ENCODE measurements around the gene ZMAT5. TPM values are rescaled to one million over a fixed set of nuclear protein-coding genes. Genes with fewer than 3 reads are reported as not detected.

ZMAT5 gene
- polyA plus RNA-seq, 2 of the 4 experiments (the other 2 are of a cell fraction) = 13.0 to 13.3 TPM

DNA sequence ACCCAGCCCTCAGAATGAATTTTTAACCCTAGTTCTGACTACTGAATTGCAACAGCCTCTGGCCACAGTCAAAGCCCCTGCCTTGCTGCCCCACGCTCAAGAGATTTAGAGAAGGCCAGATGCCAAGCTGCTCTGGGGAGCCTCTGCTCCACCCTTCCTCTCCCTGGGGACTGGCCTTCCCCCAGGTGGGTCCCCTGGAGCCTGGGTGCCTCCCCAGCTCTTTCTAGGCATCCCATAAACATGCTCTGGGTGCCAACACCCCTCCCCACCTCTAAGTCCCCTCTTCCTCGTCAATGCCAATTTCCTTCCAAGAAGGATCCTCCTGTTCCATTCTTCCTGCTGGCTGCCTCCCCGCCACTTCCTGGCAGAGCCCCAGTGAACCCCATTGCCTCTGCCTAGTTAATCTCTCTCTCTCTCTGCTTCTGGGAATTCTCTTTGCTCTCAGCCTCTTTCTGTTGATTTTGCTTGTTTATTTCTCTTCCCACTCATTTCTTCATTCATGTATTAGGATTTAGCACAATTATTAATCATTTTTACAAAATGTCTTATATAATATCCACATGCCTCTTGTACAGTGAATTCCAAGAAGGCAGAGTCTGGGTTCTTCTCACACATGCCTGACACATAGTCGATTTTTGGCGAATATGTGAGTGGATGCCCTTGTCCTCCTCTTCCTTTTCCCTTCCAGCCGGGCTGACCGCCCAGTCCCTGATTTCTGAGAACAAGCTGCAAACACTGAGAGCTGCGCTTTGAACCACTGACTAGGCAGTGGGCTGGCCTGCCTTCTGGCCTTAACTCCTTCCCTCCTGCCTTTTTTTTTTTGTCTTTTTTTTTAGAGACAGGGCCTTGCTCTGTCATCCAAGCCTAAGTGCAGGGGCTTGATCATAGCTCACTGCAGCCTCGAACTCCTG is 17.9 kb upstream of the ZMAT5 start:
- H3K27ac ChIP-seq = no peak overlapping the region
- TF ChIP-seq KDM5A (IDR thresholded peaks at IDR 0.05) (no peak), RAD21 (conservative IDR thresholded peaks at IDR 0.05 in 1 of 2, IDR thresholded peaks at IDR 0.05 in 1 of 2) (no peak), POLR2AphosphoS2 (conservative IDR thresholded peaks at IDR 0.05; ENCODE audit: low read length) (no peak), ESRRA (IDR thresholded peaks at IDR 0.05; ENCODE audit: borderline replicate concordance, low read length) (no peak), HOXA7 (CRISPR knock-in tag; IDR thresholded peaks at IDR 0.05) (no peak), JUNB (IDR thresholded peaks at IDR 0.05) (no peak), KDM1A (IDR thresholded peaks at IDR 0.05; ENCODE audit: low read depth) (no peak)
- WGBS (ENCODE audit: missing lambda C conversion rate) = 85% methylated on average over 9 of the region's 9 CpGs
- FAIRE-seq (no peak), ATAC-seq (no peak), DNase-seq (ENCODE audit: low read depth in 1 of 2, low spot score in 1 of 2) (no peak)
- CTCF ChIA-PET = interaction anchor here (0.6 to 1.5 kb wide), 3 partner anchors 19 to 223 kb away, joined by 3 to 5 read pairs (median 5); no protein-coding TSS in a partner anchor
- no peak overlapping the region for H3K4me2 ChIP-seq
- peaks cover 16% of the 10 kb centered on the region for H3K4me1 ChIP-seq
- H3K4me3 ChIP-seq = no peak overlapping the region
- no peaks in the 10 kb centered on the region for H3K9me3 ChIP-seq
- POLR2A ChIA-PET = no interaction called here

DNA sequence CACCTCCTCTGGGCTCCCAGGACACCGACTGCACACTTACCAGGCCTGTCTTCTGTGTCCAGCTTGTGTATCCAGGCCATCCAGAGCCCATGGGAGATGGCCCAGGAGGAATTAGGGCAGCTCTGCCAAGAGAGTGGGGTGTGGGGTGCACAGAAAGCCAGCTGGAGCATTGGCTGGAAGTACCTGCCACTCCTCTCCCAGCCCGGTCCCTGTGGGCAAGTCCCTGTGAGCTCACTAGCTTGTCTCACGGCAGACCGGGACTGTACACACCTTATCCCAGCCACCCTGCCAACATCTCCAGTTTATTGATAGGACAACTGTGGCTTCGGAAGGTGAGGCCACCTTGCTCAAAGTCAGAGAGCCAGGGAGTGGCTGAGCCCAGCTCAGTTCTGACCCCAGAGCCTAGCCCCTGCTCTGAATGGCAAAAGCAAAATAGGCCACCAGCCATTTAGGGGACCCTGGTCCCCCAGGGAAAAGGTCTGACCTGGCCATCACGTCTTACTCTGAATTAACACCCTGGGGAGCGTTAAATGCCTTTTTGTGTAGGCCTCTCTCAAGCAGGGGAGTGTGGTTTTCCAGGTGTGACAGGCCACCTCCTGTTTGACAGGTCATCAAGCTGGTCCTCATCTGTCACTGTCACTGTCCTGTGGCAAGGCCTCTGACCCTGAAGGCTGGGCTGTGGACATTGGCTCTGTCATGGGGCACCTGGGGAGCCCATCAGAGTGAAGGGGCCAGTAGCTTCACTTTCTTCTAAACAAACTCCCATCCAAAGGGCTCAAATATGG is 15.4 kb upstream of the ZMAT5 start:
- Histone ChIP-seq H3K4me1 (peaks cover 28% of the 10 kb centered on the region), H3K9me3 (no peaks in the 10 kb centered on the region), H3K4me3 (no peak overlapping the region), H3K27ac (peak overlapping the region; percentile 14 to 75; a peak in 2 of 6 replicates), H3K4me2 (no peak overlapping the region)
- CTCF ChIA-PET = interaction anchor here (0.7 to 1.6 kb wide), 5 partner anchors 9 to 223 kb away, joined by 3 to 7 read pairs (median 3); partner anchors contain the start of gene ASCC2
- DNase-seq (ENCODE audit: low read depth in 1 of 2, low spot score in 1 of 2) = no peak
- no peak for TF ChIP-seq HEYL (CRISPR knock-in tag; IDR thresholded peaks at IDR 0.05)
- no peak for TF ChIP-seq TFCP2L1 (CRISPR knock-in tag; IDR thresholded peaks at IDR 0.05)
- TF ChIP-seq, protein P1, sequence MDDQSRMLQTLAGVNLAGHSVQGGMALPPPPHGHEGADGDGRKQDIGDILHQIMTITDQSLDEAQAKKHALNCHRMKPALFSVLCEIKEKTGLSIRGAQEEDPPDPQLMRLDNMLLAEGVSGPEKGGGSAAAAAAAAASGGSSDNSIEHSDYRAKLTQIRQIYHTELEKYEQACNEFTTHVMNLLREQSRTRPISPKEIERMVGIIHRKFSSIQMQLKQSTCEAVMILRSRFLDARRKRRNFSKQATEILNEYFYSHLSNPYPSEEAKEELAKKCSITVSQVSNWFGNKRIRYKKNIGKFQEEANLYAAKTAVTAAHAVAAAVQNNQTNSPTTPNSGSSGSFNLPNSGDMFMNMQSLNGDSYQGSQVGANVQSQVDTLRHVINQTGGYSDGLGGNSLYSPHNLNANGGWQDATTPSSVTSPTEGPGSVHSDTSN (IDR thresholded peaks at IDR 0.05) = no peak
- no peak for TF ChIP-seq CBX2 (IDR thresholded peaks at IDR 0.05; ENCODE audit: borderline replicate concordance, low read depth)
- no peak for TF ChIP-seq CHD4 (IDR thresholded peaks at IDR 0.05; ENCODE audit: borderline replicate concordance)
- TF ChIP-seq HOXB13 (CRISPR knock-in tag; IDR thresholded peaks at IDR 0.05; ENCODE audit: low read depth) = no peak
- TF ChIP-seq NR3C1 (IDR thresholded peaks at IDR 0.05) = no peak
- TF ChIP-seq, protein P2, sequence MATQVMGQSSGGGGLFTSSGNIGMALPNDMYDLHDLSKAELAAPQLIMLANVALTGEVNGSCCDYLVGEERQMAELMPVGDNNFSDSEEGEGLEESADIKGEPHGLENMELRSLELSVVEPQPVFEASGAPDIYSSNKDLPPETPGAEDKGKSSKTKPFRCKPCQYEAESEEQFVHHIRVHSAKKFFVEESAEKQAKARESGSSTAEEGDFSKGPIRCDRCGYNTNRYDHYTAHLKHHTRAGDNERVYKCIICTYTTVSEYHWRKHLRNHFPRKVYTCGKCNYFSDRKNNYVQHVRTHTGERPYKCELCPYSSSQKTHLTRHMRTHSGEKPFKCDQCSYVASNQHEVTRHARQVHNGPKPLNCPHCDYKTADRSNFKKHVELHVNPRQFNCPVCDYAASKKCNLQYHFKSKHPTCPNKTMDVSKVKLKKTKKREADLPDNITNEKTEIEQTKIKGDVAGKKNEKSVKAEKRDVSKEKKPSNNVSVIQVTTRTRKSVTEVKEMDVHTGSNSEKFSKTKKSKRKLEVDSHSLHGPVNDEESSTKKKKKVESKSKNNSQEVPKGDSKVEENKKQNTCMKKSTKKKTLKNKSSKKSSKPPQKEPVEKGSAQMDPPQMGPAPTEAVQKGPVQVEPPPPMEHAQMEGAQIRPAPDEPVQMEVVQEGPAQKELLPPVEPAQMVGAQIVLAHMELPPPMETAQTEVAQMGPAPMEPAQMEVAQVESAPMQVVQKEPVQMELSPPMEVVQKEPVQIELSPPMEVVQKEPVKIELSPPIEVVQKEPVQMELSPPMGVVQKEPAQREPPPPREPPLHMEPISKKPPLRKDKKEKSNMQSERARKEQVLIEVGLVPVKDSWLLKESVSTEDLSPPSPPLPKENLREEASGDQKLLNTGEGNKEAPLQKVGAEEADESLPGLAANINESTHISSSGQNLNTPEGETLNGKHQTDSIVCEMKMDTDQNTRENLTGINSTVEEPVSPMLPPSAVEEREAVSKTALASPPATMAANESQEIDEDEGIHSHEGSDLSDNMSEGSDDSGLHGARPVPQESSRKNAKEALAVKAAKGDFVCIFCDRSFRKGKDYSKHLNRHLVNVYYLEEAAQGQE (IDR thresholded peaks at IDR 0.05) = no peak
- no peak for TF ChIP-seq FOSL2 (IDR thresholded peaks at IDR 0.05)
- no peak for TF ChIP-seq FOSL2 (CRISPR knock-in tag; IDR thresholded peaks at IDR 0.05)
- TF ChIP-seq EHF (CRISPR knock-in tag; IDR thresholded peaks at IDR 0.05) = no peak
- TF ChIP-seq ZFP36 (IDR thresholded peaks at IDR 0.05; ENCODE audit: borderline replicate concordance, partially characterized antibody) = no peak
- no peak for TF ChIP-seq MAZ (IDR thresholded peaks at IDR 0.05; ENCODE audit: borderline replicate concordance, low read depth, low read length)
- no peak for TF ChIP-seq HOXA7 (CRISPR knock-in tag; IDR thresholded peaks at IDR 0.05)
- TF ChIP-seq NPAS2 (CRISPR knock-in tag; IDR thresholded peaks at IDR 0.05; ENCODE audit: borderline replicate concordance) = no peak
- no peak for TF ChIP-seq KDM5A (IDR thresholded peaks at IDR 0.05)
- TF ChIP-seq RFX5 (IDR thresholded peaks at IDR 0.05) = no peak
- no peak for TF ChIP-seq ZSCAN20 (CRISPR knock-in tag; IDR thresholded peaks at IDR 0.05)
- TF ChIP-seq KDM1A (IDR thresholded peaks at IDR 0.05; ENCODE audit: low read depth) = no peak
- no peak for TF ChIP-seq TP53 (CRISPR knock-in tag; IDR thresholded peaks at IDR 0.05)
- TF ChIP-seq, protein P3, sequence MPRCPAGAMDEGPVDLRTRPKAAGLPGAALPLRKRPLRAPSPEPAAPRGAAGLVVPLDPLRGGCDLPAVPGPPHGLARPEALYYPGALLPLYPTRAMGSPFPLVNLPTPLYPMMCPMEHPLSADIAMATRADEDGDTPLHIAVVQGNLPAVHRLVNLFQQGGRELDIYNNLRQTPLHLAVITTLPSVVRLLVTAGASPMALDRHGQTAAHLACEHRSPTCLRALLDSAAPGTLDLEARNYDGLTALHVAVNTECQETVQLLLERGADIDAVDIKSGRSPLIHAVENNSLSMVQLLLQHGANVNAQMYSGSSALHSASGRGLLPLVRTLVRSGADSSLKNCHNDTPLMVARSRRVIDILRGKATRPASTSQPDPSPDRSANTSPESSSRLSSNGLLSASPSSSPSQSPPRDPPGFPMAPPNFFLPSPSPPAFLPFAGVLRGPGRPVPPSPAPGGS (IDR thresholded peaks at IDR 0.05) = no peak
- WGBS (ENCODE audit: missing lambda C conversion rate) = 61% methylated on average over 6 of the region's 7 CpGs
- ATAC-seq = peak; percentile 51 to 54; a peak in 3 of 6 replicates
- POLR2A ChIA-PET = interaction anchor here (1.3 kb wide), 1 partner anchor 16 kb away, joined by 6 read pairs; the partner anchor contains the start of gene ZMAT5
- no peak for FAIRE-seq

Measured in A549 (cell line).